Heart right ventricle (tissue), 16 donors: Measurements from ENCODE around the gene ECT2L. TPM values are rescaled to one million over a fixed set of nuclear protein-coding genes. Genes with fewer than 3 reads are reported as not detected.

Experiments
- ATAC-seq, 8 donors: fragments of 200-7000 bp; cut with Tn5 transposase; one replicate each; pipeline ENCODE4 v1.9.1; 2020; ENCODE audit warnings: mild to moderate bottlenecking in 8 of 8, moderate library complexity in 8 of 8, moderate number of reproducible peaks in 1 of 8
- DNase-seq, 2 donors: peaks; one replicate each; pipeline ENCODE4 v3.0.0-alpha.2; 2020
- H3K27ac ChIP-seq, 10 donors: fragments of 200-600 bp; sonication (generic) in 2 of 10; one replicate each; pipeline versions ENCODE4 v1.5.0 to v1.8.0; 2020 to 2022; ENCODE audit warnings: mild to moderate bottlenecking in 3 of 10
- H3K27me3 ChIP-seq, 7 donors: fragments of 200-600 bp; one replicate each; pipeline ENCODE4 v1.8.0; 2021 to 2022; ENCODE audit warnings: mild to moderate bottlenecking in 2 of 7
- H3K36me3 ChIP-seq, 9 donors: fragments of 200-600 bp; sonication (generic) in 1 of 9; one replicate each; pipeline versions ENCODE4 v1.5.0 to v1.8.0; 2020 to 2022; ENCODE audit warnings: mild to moderate bottlenecking in 2 of 9
- H3K4me1 ChIP-seq, 9 donors: fragments of 200-600 bp; sonication (generic) in 1 of 9; one replicate each; pipeline versions ENCODE4 v1.5.0 to v1.8.0; 2020 to 2022; ENCODE audit warnings: mild to moderate bottlenecking in 4 of 9
- H3K4me3 ChIP-seq, 10 donors: fragments of 200-600 bp; sonication (generic) in 2 of 10; one replicate each; pipeline versions ENCODE4 v1.5.0 to v1.8.0; 2020 to 2022; ENCODE audit warnings: mild to moderate bottlenecking in 7 of 10, moderate library complexity in 2 of 10
- H3K9me3 ChIP-seq, 11 donors: fragments of 200-600 bp in 10 of 11; sonication (generic) in 2 of 11; one replicate each; pipeline versions ENCODE4 v1.5.0 to v1.8.0; 2013 to 2022; ENCODE audit warnings: mild to moderate bottlenecking in 2 of 11, control low read depth in 1 of 11, moderate library complexity in 1 of 11
- CTCF ChIP-seq, 9 donors: fragments of 200-600 bp; sonication (generic) in 2 of 9; IDR thresholded peaks; one replicate each; pipeline versions ENCODE4 v1.5.0 to v1.8.0; 2021 to 2022; ENCODE audit warnings: antibody characterized with exemption in 9 of 9, mild to moderate bottlenecking in 5 of 9, moderate library complexity in 1 of 9
- WGBS, 2 donors: extraction: QIAGEN DNeasy Blood & Tissue Kit; methylation state at CpG; one replicate each; pipeline ENCODE4 v1.1.7; 2013; ENCODE audit warnings: inconsistent platforms in 1 of 2; 5-methylcytosine and 5-hydroxymethylcytosine counted together
- intact Hi-C, 10 donors: fragments of 100-400 bp; cut with DNase I; formaldehyde crosslinking; loops; one replicate each; pipeline versions ENCODE4 v1.11.1 to v1.14.2; 2022
- polyA plus RNA-seq, 2 donors: library from polyadenylated mRNA; stranded (reverse); fragments of 200-250 nt; gene quantifications; one replicate each; pipeline ENCODE4 v1.2.3, GENCODE V29; 2013
- total RNA-seq, 10 donors: library from RNA; stranded (reverse); fragmentation: NEBNext Ultra II Directional in 3 of 10; extraction: Animal tissue kit (Norgen Biotek cat#: 25700) in 3 of 10; gene quantifications; one replicate each; pipeline versions ENCODE4 v1.2.1 to v1.2.4, GENCODE V29; 2021 to 2023
- donor health status: Arrhythmogenic right ventricular cardiomyopathy.
- donor health status: ischemic (EF 13 %, LVEDD 7.1; RV severe dilation, severe dysfunction).
- donor health status: healthy with polysubstance abuse.
- donor health status: DM: no; HTN: yes; CAD: no.
- donor health status: DM: no; HTN: no; CAD: no.
- donor health status: ischemic (EF 25% LVEDD 6.9; RV normal size, moderate dysfunction).
- donor health status: ischemic (EF 25% LVEDD 5.7; RV mildly dilated, moderate dysfunction).
- donor health status: healthy.
- donor health status: DM: yes; HTN: yes; CAD: no.
- donor health status: Ischemic cardiomyopathy.
- donor health status: ischemic (EF 35%, LVEDD 5.7; RV mildly dilated, moderate dysfunction).
- donor health status: nonischemic (EF 11% LVEDD 7.7; RV severe dilation, severe dysfunction).
- donor health status: DM: yes; HTN: yes; CAD: no.
- donor health status: PGD.
- donor health status: ischemic (EF 29% LVEDD 5.4; RV normal size, mild dysfunction).
- donor health status: nonischemic (EF 23%, LVEDD 6.1; RV moderate dilation, normal function).

The ECT2L gene
- total and polyA plus RNA-seq, 12 donors: 0.28 to 9.9 (median 3.0) TPM

GRCh38 chr6:138830248-138830647, 34.4 kb downstream of the ECT2L start:
- intact Hi-C loops: loop anchor here in 2 of 10 donors (5.0 kb wide), 2 partner anchors 37 to 42 kb away; no protein-coding TSS in a partner anchor
- Histone ChIP-seq H3K9me3 (peaks cover 0 to 7% (median 0%) of the 10 kb centered on the region in 11 donors), H3K4me1 (peaks cover 0 to 18% (median 6%) of the 10 kb centered on the region in 9 donors), H3K4me3 (no peak overlapping the region), H3K27me3 (no peaks in the 10 kb centered on the region), H3K27ac (no peak overlapping the region), H3K36me3 (no peaks in the 10 kb centered on the region)
- WGBS, 2 donors: 82 to 91% methylated on average over 7 of the region's 7 CpGs
- no peak for DNase-seq
- TF ChIP-seq CTCF (IDR thresholded peaks at IDR 0.05): no peak
- no peak for ATAC-seq

GRCh38 chr6:138832182-138832581, 36.3 kb downstream of the ECT2L start:
- peaks cover 0 to 21% (median 6%) of the 10 kb centered on the region in 9 donors for H3K4me1 ChIP-seq
- DNase-seq (no peak), ATAC-seq (no peak)
- peaks cover 0 to 7% (median 0%) of the 10 kb centered on the region in 11 donors for H3K9me3 ChIP-seq
- intact Hi-C loops: loop anchor here in 2 of 10 donors (5.0 kb wide), 2 partner anchors 35 to 40 kb away; no protein-coding TSS in a partner anchor
- H3K27me3 ChIP-seq: no peaks in the 10 kb centered on the region
- 94 to 98% methylated on average over 2 of the region's 2 CpGs for WGBS, 2 donors
- peak overlapping the region in 2 of 10 donors; percentile 6 to 15 for H3K27ac ChIP-seq
- no peak overlapping the region for H3K4me3 ChIP-seq
- no peak for TF ChIP-seq CTCF (IDR thresholded peaks at IDR 0.05)
- no peaks in the 10 kb centered on the region for H3K36me3 ChIP-seq

- peaks cover 0 to 21% (median 6%) of the 10 kb centered on the region in 9 donors for H3K4me1 ChIP-seq
- H3K27me3 ChIP-seq: no peaks in the 10 kb centered on the region
- intact Hi-C loops: loop anchor here in 3 of 10 donors (2.0 to 5.0 kb wide), 3 partner anchors 29 to 38 kb away; no protein-coding TSS in a partner anchor
- WGBS, 2 donors: 23 to 38% methylated on average over 4 of the region's 4 CpGs
- H3K36me3 ChIP-seq: no peaks in the 10 kb centered on the region
- ATAC-seq: peak; percentile 81 to 96 (median 93)
- H3K9me3 ChIP-seq: peaks cover 0 to 7% (median 0%) of the 10 kb centered on the region in 11 donors
- H3K4me3 ChIP-seq: no peak overlapping the region
- H3K27ac ChIP-seq: peak overlapping the region in 9 of 10 donors; percentile 70 to 83 (median 79)
- DNase-seq: peak; percentile 38 to 74
- no peak for TF ChIP-seq CTCF (IDR thresholded peaks at IDR 0.05)
Observed at GRCh38 chr6:138833816-138834539, 38.1 kb downstream of the ECT2L start.

- TF ChIP-seq CTCF (IDR thresholded peaks at IDR 0.05): no peak
- Histone ChIP-seq H3K27me3 (no peaks in the 10 kb centered on the region), H3K27ac (no peak overlapping the region), H3K4me1 (peaks cover 0 to 21% (median 6%) of the 10 kb centered on the region in 9 donors), H3K4me3 (no peak overlapping the region), H3K36me3 (no peaks in the 10 kb centered on the region), H3K9me3 (peaks cover 0 to 10% (median 0%) of the 10 kb centered on the region in 11 donors)
- intact Hi-C loops: no loop called here
- ATAC-seq (no peak), DNase-seq (no peak)
- WGBS, 2 donors: 90 to 93% methylated on average over 6 of the region's 6 CpGs
Observed at GRCh38 chr6:138837246-138837645, 41.4 kb downstream of the ECT2L start.
